Kidney epithelial cell (primary cell): Measurements from ENCODE around the gene SLC7A11. TPM values are rescaled to one million over a fixed set of nuclear protein-coding genes. Genes with fewer than 3 reads are reported as not detected.
A peak's percentile ranks its signal among the peaks of the same experiment; 100 is the strongest.

Experiments used
- DNase-seq: peaks from one replicate; pipeline ENCODE4 v3.0.0-alpha.2; 2010; ENCODE audit warnings: low read depth
- H3K27me3 ChIP-seq: 2 replicates; pipeline ENCODE4 v1.6.0; 2011; ENCODE audit warnings: low read length; ENCODE audit not compliant: control insufficient read depth, insufficient read depth
- H3K36me3 ChIP-seq: 2 replicates; pipeline ENCODE4 v1.5.1; 2011; ENCODE audit warnings: low read length; ENCODE audit not compliant: control insufficient read depth, insufficient read depth
- H3K4me3 ChIP-seq: 2 replicates; pipeline ENCODE4 v1.5.1; 2011; ENCODE audit warnings: low read depth, mild to moderate bottlenecking, control low read depth, low read length
- total RNA-seq: library from RNA; depleted of rRNA; stranded (reverse); fragments of >200 nt; gene quantifications from 2 replicates; pipeline ENCODE4 v1.2.3, GENCODE V29; 2015
- TF ChIP-seq, protein P1 (sequence below): IDR thresholded peaks from 2 replicates; pipeline ENCODE4 v1.5.1; 2011; ENCODE audit warnings: mild to moderate bottlenecking, moderate library complexity, low read length, control low read depth, inconsistent platforms; ENCODE audit not compliant: insufficient read depth, poor library complexity, severe bottlenecking

The SLC7A11 gene
- total RNA-seq, 1 donor from 2014 or later, result 31.7 TPM

DNA sequence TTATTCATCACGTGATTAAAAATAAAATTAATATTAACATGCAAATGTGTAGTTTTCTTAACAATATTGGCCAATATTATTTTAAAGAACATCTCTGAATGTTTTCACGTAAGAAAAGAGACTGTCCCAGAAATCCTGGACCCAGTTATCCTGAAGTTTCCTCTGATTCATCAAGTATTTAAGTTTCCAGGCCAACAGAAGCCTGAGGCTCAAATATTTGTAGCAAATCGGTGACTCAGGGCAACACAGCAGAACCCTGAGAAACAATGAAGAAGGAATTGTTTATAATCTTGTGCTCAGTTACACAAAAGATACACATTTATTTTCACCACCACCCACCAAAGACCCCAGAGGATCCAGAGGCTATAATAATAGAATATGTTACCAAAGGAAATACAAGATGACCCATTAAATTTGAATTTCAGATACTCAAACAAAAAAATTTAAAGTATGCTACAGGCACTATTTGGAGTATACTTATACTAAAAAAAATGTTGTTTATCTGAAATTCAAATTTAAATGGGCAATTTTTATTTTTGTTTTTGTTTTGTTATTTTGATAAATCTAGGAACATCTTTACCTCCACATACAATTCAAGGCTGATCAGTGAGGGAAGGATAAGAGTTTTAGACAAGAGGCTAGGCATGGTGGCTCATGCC, 33.9 kb upstream of the SLC7A11 start:
- TF ChIP-seq, protein P1, sequence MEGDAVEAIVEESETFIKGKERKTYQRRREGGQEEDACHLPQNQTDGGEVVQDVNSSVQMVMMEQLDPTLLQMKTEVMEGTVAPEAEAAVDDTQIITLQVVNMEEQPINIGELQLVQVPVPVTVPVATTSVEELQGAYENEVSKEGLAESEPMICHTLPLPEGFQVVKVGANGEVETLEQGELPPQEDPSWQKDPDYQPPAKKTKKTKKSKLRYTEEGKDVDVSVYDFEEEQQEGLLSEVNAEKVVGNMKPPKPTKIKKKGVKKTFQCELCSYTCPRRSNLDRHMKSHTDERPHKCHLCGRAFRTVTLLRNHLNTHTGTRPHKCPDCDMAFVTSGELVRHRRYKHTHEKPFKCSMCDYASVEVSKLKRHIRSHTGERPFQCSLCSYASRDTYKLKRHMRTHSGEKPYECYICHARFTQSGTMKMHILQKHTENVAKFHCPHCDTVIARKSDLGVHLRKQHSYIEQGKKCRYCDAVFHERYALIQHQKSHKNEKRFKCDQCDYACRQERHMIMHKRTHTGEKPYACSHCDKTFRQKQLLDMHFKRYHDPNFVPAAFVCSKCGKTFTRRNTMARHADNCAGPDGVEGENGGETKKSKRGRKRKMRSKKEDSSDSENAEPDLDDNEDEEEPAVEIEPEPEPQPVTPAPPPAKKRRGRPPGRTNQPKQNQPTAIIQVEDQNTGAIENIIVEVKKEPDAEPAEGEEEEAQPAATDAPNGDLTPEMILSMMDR, result no peak
- H3K4me3 ChIP-seq, result no peak overlapping the region
- no peaks in the 10 kb centered on the region for H3K36me3 ChIP-seq
- no peaks in the 10 kb centered on the region for H3K27me3 ChIP-seq
- DNase-seq, result peak; percentile 57

DNA sequence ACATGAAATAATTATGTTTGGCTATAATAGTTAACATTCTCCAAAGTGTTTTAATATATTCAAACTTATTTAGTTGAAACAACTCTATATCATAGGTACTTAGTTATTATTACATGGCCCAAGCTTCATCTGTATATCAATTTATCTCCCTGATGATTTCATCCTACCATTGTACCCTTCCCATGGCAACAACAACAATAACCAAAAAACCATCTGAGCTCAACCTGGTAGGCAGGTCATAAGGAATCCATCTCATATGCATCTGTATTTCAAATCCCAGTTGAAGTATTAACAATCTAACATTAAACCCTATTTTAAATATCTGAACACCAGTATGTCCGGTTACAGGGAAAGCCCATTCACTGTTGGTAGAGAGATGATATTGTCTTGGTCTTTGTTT, 33.1 kb upstream of the SLC7A11 start:
- no peak for DNase-seq

DNA sequence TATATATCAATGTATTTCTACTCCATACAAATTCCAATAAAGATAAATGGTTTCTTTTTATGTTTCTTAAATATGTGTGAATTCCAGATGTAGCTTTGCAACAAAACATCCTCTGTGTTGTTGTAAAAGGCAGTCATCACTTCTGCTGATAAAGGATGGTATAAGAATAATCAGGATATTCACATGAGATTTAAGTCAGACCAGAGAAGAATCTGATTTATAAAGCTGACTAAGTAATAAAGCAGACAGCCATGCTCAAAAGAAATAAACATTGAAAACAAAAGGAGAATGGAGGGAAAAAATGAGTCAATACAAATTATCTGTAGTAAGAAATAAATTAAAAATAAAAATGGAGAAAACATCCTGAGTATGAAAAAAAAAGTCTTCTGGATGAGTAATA, 27.0 kb upstream of the SLC7A11 start:
- no peaks in the 10 kb centered on the region for H3K27me3 ChIP-seq
- TF ChIP-seq, protein P1, result no peak
- DNase-seq, result no peak
- H3K4me3 ChIP-seq, result no peak overlapping the region
- H3K36me3 ChIP-seq, result no peaks in the 10 kb centered on the region

More for the DNA sequence above, 33.1 kb upstream of the SLC7A11 start:
- no peak overlapping the region for H3K4me3 ChIP-seq
- H3K36me3 ChIP-seq, result no peaks in the 10 kb centered on the region
- H3K27me3 ChIP-seq, result no peaks in the 10 kb centered on the region
- TF ChIP-seq, protein P1, result no peak

DNA sequence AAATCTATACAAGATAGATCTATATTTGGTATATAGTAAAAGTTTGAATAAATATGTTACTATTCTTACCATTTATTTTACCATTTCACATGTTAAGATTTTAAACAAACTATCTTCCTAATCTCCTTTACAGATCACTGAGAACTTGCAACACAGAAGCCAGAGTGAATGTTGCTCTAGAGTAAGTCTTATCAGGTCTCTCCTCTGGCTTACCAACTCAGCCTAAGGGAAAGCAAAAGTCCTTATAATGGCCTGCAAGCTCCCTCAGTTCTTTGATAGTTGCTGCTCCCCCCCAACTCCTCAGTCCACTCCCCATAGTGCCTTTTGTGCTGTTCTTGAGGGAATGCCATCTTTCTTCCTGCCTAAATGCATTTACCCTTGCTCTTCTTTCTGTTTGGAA, 25.7 kb upstream of the SLC7A11 start:
- TF ChIP-seq, protein P1, result no peak
- no peak overlapping the region for H3K4me3 ChIP-seq
- DNase-seq, result no peak
- H3K36me3 ChIP-seq, result no peaks in the 10 kb centered on the region
- no peaks in the 10 kb centered on the region for H3K27me3 ChIP-seq

DNA sequence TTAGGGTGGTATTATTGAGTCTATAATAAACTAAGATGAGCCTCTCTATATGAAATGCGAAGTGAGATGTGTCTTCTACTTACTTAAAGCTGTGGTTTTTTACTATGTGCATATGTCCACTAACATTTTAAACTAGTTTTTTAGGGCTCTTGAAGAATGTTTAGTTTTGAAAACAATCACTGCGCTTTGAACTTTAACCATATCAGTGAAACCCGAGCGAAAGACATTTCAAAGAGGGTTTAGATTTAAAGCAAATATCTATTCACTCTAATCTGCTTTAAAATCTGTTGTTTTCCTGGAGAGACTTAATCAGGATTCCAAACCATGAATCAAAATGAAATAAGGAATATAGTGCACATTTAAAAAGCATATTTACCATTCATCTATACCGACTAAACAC, 24.8 kb upstream of the SLC7A11 start:
- no peak for DNase-seq
- no peaks in the 10 kb centered on the region for H3K36me3 ChIP-seq
- no peaks in the 10 kb centered on the region for H3K27me3 ChIP-seq

More for the DNA sequence above, 24.8 kb upstream of the SLC7A11 start:
- H3K4me3 ChIP-seq, result no peak overlapping the region
- TF ChIP-seq, protein P1, result no peak
